GM21528 (cell line): ENCODE data around the gene CEP85.
A peak's percentile ranks its signal among the peaks of the same experiment; 100 is the strongest.

ENCODE experiments used
- ATAC-seq: cut with Tn5 transposase; IDR thresholded peaks from one replicate; pipeline ENCODE4 v1.9.1; 2021; ENCODE audit warnings: mild to moderate bottlenecking, moderate library complexity; ENCODE audit not compliant: unreplicated experiment, low FRiP score

The CEP85 gene

GRCh38 chr1:26233903-26234643 lies at the start of gene CEP85:
Gene CEP85 (plus strand): TSS chr1:26234200. CDS start chr1:26239784, 5,584 bp downstream.
- peak; percentile 88 for ATAC-seq

- no peak for ATAC-seq
Measured at GRCh38 chr1:26184883-26185282, 49.1 kb upstream of the CEP85 start.

GRCh38 chr1:26187882-26188281 lies 46.1 kb upstream of the CEP85 start:
- no peak for ATAC-seq

GRCh38 chr1:26188477-26188876 lies 45.5 kb upstream of the CEP85 start:
- ATAC-seq: no peak

- no peak for ATAC-seq
Measured at GRCh38 chr1:26189331-26189730, 44.7 kb upstream of the CEP85 start.

GRCh38 chr1:26189751-26190275 lies 44.2 kb upstream of the CEP85 start:
- no peak for ATAC-seq

- ATAC-seq: no peak
Measured at GRCh38 chr1:26190373-26190987, 43.5 kb upstream of the CEP85 start, which contains the start of gene CATSPER4. Gene CATSPER4 (plus strand): TSS chr1:26190602. CDS start chr1:26190628, 26 bp downstream.

GRCh38 chr1:26191739-26192138 lies 42.3 kb upstream of the CEP85 start:
- no peak for ATAC-seq

- no peak for ATAC-seq
Measured at GRCh38 chr1:26195805-26196204, 38.2 kb upstream of the CEP85 start.

GRCh38 chr1:26197301-26197700 lies 36.7 kb upstream of the CEP85 start:
- ATAC-seq: no peak

GRCh38 chr1:26197813-26198212 lies 36.2 kb upstream of the CEP85 start:
- no peak for ATAC-seq

- ATAC-seq: no peak
Measured at GRCh38 chr1:26200413-26200812, 33.6 kb upstream of the CEP85 start.

GRCh38 chr1:26203642-26204318 lies 30.2 kb upstream of the CEP85 start:
- no peak for ATAC-seq

- ATAC-seq: no peak
Measured at GRCh38 chr1:26210147-26210870, 23.7 kb upstream of the CEP85 start.

GRCh38 chr1:26212726-26213125 lies 21.3 kb upstream of the CEP85 start:
- ATAC-seq: no peak

GRCh38 chr1:26213335-26213905 lies 20.6 kb upstream of the CEP85 start:
- ATAC-seq: no peak

- ATAC-seq: no peak
Measured at GRCh38 chr1:26215246-26215645, 18.8 kb upstream of the CEP85 start.

GRCh38 chr1:26218906-26219494 lies 15.0 kb upstream of the CEP85 start:
- no peak for ATAC-seq

- no peak for ATAC-seq
Measured at GRCh38 chr1:26220199-26220912, 13.6 kb upstream of the CEP85 start.
